CD14-positive monocyte (primary cell): ENCODE measurements around the gene FAM168B. TPM values are rescaled to one million over a fixed set of nuclear protein-coding genes. Genes with fewer than 3 reads are reported as not detected.

Experiments used
- DNase-seq, 3 donors: peaks; one replicate each; pipeline ENCODE4 v3.0.0-alpha.2; 2011 to 2022
- H2AFZ ChIP-seq: 2 replicates; pipeline ENCODE4 v1.6.0; 2012; ENCODE audit warnings: mild to moderate bottlenecking, low read depth, low read length, inconsistent platforms; ENCODE audit not compliant: insufficient read depth, poor library complexity, severe bottlenecking
- H3K27ac ChIP-seq, 2 donors: 1 replicate in 1 of 2; 2 replicates in 1 of 2; pipeline ENCODE4 v1.5.1; 2012 to 2013; ENCODE audit warnings: low read length in 2 of 2, control low read depth in 1 of 2, inconsistent platforms in 1 of 2, low read depth in 1 of 2, mild to moderate bottlenecking in 1 of 2
- H3K27me3 ChIP-seq, 2 donors: one replicate each; pipeline versions ENCODE4 v1.6.0 to v1.6.1; 2011 to 2013; ENCODE audit warnings: low read length in 2 of 2; ENCODE audit not compliant: control insufficient read depth in 2 of 2, insufficient read depth in 2 of 2
- H3K36me3 ChIP-seq, 2 donors: replicated peaks in 1 of 2; 1 replicate in 1 of 2; 2 replicates in 1 of 2; pipeline versions ENCODE4 v1.5.1 to v1.6.1; 2012 to 2013; ENCODE audit warnings: low read length in 2 of 2, control low read depth in 1 of 2, inconsistent platforms in 1 of 2, mild to moderate bottlenecking in 1 of 2; ENCODE audit not compliant: insufficient read depth in 2 of 2, control insufficient read depth in 1 of 2
- H3K4me1 ChIP-seq, 2 donors: 1 replicate in 1 of 2; 2 replicates in 1 of 2; pipeline versions ENCODE4 v1.5.1 to v1.6.1; 2012 to 2013; ENCODE audit warnings: low read length in 2 of 2, control low read depth in 1 of 2, inconsistent platforms in 1 of 2, mild to moderate bottlenecking in 1 of 2, moderate library complexity in 1 of 2; ENCODE audit not compliant: insufficient read depth in 2 of 2, control insufficient read depth in 1 of 2
- H3K4me2 ChIP-seq: replicated peaks from 2 replicates; pipeline ENCODE3; 2012; ENCODE audit warnings: low read length, moderate library complexity, mild to moderate bottlenecking; ENCODE audit not compliant: poor library complexity, severe bottlenecking; ENCODE audit errors: extremely low read depth
- H3K4me3 ChIP-seq, 3 experiments: fragments of 200-600 bp in 1 of 3; sonication (generic) in 1 of 3; replicated peaks in 1 of 3; 1 replicate in 2 of 3; 2 replicates in 1 of 3; pipeline ENCODE4 v1.5.1; 2011 to 2013; ENCODE audit warnings: low read length in 3 of 3, mild to moderate bottlenecking in 3 of 3, control low read depth in 2 of 3, low read depth in 2 of 3, inconsistent platforms in 1 of 3, moderate library complexity in 1 of 3
- H3K79me2 ChIP-seq: 2 replicates; pipeline ENCODE4 v1.6.0; 2012; ENCODE audit warnings: mild to moderate bottlenecking, control low read depth, inconsistent platforms, low read length, moderate library complexity; ENCODE audit not compliant: insufficient read depth
- H3K9ac ChIP-seq: 2 replicates; pipeline ENCODE4 v1.6.0; 2017; ENCODE audit warnings: low read length, mild to moderate bottlenecking; ENCODE audit not compliant: insufficient read depth, poor library complexity, severe bottlenecking
- H3K9me3 ChIP-seq, 2 donors: replicated peaks in 1 of 2; 1 replicate in 1 of 2; 2 replicates in 1 of 2; pipeline versions ENCODE4 v1.5.1 to v1.6.1; 2012 to 2013; ENCODE audit warnings: low read length in 2 of 2, control low read depth in 1 of 2; ENCODE audit not compliant: control insufficient read depth in 1 of 2, insufficient read depth in 1 of 2
- H4K20me1 ChIP-seq: 2 replicates; pipeline ENCODE4 v1.6.0; 2012; ENCODE audit warnings: mild to moderate bottlenecking, low read length, control low read depth, moderate library complexity; ENCODE audit not compliant: insufficient read depth
- H3K27ac Mint-ChIP-seq, 7 donors: one replicate each; pipeline ENCODE4 v1.8.0; 2020; ENCODE audit warnings: mild to moderate bottlenecking in 7 of 7, mixed read lengths in 7 of 7, moderate library complexity in 6 of 7, inconsistent platforms in 2 of 7
- H3K27me3 Mint-ChIP-seq, 3 donors: one replicate each; pipeline ENCODE4 v1.8.0; 2021 to 2022; ENCODE audit warnings: low read depth in 3 of 3, mild to moderate bottlenecking in 3 of 3, mixed read lengths in 3 of 3, moderate library complexity in 3 of 3, inconsistent platforms in 1 of 3
- H3K36me3 Mint-ChIP-seq, 2 donors: one replicate each; pipeline ENCODE4 v1.8.0; 2020; ENCODE audit warnings: mixed read lengths in 2 of 2, inconsistent platforms in 1 of 2, mild to moderate bottlenecking in 1 of 2
- H3K4me1 Mint-ChIP-seq: one replicate; pipeline ENCODE4 v1.8.0; 2020; ENCODE audit warnings: mild to moderate bottlenecking, mixed read lengths
- H3K4me3 Mint-ChIP-seq, 2 donors: one replicate each; pipeline ENCODE4 v1.8.0; 2020; ENCODE audit warnings: mild to moderate bottlenecking in 2 of 2, mixed read lengths in 2 of 2, moderate library complexity in 1 of 2
- H3K9me3 Mint-ChIP-seq, 7 donors: one replicate each; pipeline ENCODE4 v1.8.0; 2020 to 2022; ENCODE audit warnings: mixed read lengths in 7 of 7, mild to moderate bottlenecking in 6 of 7, moderate library complexity in 6 of 7, inconsistent platforms in 2 of 7
- CTCF ChIP-seq: fragments of 200-600 bp; IDR thresholded peaks from one replicate; pipeline ENCODE4 v1.8.0; 2022; ENCODE audit warnings: antibody characterized with exemption, mild to moderate bottlenecking
- WGBS: methylation state at CpG from one replicate; pipeline ENCODE4 v1.1.5; 2013; ENCODE audit warnings: missing lambda C conversion rate; ENCODE audit not compliant: insufficient coverage; 5-methylcytosine and 5-hydroxymethylcytosine counted together
- intact Hi-C, 2 donors: fragments of 100-400 bp; cut with micrococcal nuclease; formaldehyde crosslinking; loops; one replicate each; pipeline versions ENCODE4 v1.15.0 to v1.15.1; 2023
- polyA plus RNA-seq, 3 donors: library from polyadenylated mRNA; depleted of rRNA in 1 of 3; unstranded in 2 of 3; stranded (reverse) in 1 of 3; fragments of 300-500 nt in 2 of 3; fragments of >200 nt in 1 of 3; fragmentation: Illumina TruSeq in 2 of 3; gene quantifications; 1 replicate in 2 of 3; 2 replicates in 1 of 3; pipeline ENCODE4 v1.2.3, GENCODE V29; 2012 to 2021

Gene FAM168B
- polyA plus RNA-seq, 3 donors: 20.5 to 33.2 (median 22.6) TPM

GRCh38 chr2:131029812-131030211 is 63.4 kb downstream of the FAM168B start:
- Histone ChIP-seq H3K9me3 (peaks cover 6 to 9% of the 10 kb centered on the region in 2 donors), H3K9ac (no peak overlapping the region), H3K4me1 (no peaks in the 10 kb centered on the region), H4K20me1 (no peaks in the 10 kb centered on the region), H3K36me3 (no peaks in the 10 kb centered on the region), H3K27ac (no peak overlapping the region), H3K79me2 (no peaks in the 10 kb centered on the region), H3K27me3 (peaks cover 8 to 16% of the 10 kb centered on the region in 2 donors), H3K4me2 (no peak overlapping the region), H2AFZ (no peak overlapping the region), H3K4me3 (no peak overlapping the region)
- no peak for TF ChIP-seq CTCF
- H3K4me1 Mint-ChIP-seq: no peaks in the 10 kb centered on the region
- no peak for DNase-seq
- no peak overlapping the region for H3K4me3 Mint-ChIP-seq
- H3K36me3 Mint-ChIP-seq: no peaks in the 10 kb centered on the region
- intact Hi-C loops: no loop called here
- no peak overlapping the region for H3K27ac Mint-ChIP-seq
- H3K27me3 Mint-ChIP-seq: peaks cover 25 to 38% (median 32%) of the 10 kb centered on the region in 3 donors
- 75% methylated on average over 6 of the region's 8 CpGs for WGBS
- peaks cover 5 to 16% (median 11%) of the 10 kb centered on the region in 7 donors for H3K9me3 Mint-ChIP-seq

- Mint-ChIP-seq H3K9me3 (peaks cover 5 to 16% (median 11%) of the 10 kb centered on the region in 7 donors), H3K36me3 (no peaks in the 10 kb centered on the region), H3K4me3 (no peak overlapping the region), H3K4me1 (no peaks in the 10 kb centered on the region), H3K27me3 (peaks cover 9 to 25% (median 24%) of the 10 kb centered on the region in 3 donors), H3K27ac (no peak overlapping the region)
- Histone ChIP-seq H3K9me3 (peaks cover 6 to 9% of the 10 kb centered on the region in 2 donors), H3K4me3 (no peak overlapping the region), H3K79me2 (no peaks in the 10 kb centered on the region), H3K27ac (no peak overlapping the region), H3K4me1 (no peaks in the 10 kb centered on the region), H4K20me1 (no peaks in the 10 kb centered on the region), H2AFZ (no peak overlapping the region), H3K4me2 (no peak overlapping the region), H3K9ac (no peak overlapping the region), H3K36me3 (no peaks in the 10 kb centered on the region), H3K27me3 (no peaks in the 10 kb centered on the region)
- intact Hi-C loops: no loop called here
- no peak for DNase-seq
- TF ChIP-seq CTCF: no peak
- 96% methylated on average over 6 of the region's 12 CpGs for WGBS
Measured at GRCh38 chr2:131027566-131028528, 65.4 kb downstream of the FAM168B start.
